HCT116 (cell line): Measurements from ENCODE around the gene MICA. TPM values are rescaled to one million over a fixed set of nuclear protein-coding genes. Genes with fewer than 3 reads are reported as not detected.

ENCODE experiments used
- ATAC-seq: fragments of 200-7000 bp; cut with Tn5 transposase; 2 replicates; pipeline ENCODE4 v1.9.1; 2020; ENCODE audit warnings: mild to moderate bottlenecking, moderate library complexity
- BruUV-seq: library from RNA; stranded (reverse); fragments of 400-500 nt; replicated peaks from 2 replicates; lab custom pipeline; 2021; lab: Mats Ljungman, UMichigan
- CTCF ChIA-PET: fragments of 300-600 bp; sonication (Branson Sonifier 250); formaldehyde crosslinking; loops from one replicate; lab custom pipeline; 2021; ENCODE audit warnings: antibody characterized with exemption; lab: Charles Lee
- POLR2A ChIA-PET: fragments of 300-600, 350-600 bp; sonication (Branson Sonifier 250); formaldehyde crosslinking; loops from one replicate; lab custom pipeline; 2021; ENCODE audit warnings: antibody characterized with exemption; lab: Charles Lee
- RAD21 ChIA-PET, 2 experiments: fragments of 300-600 bp; sonication (Branson Sonifier 250); formaldehyde crosslinking; loops; one replicate each; lab custom pipeline; 2023; ENCODE audit warnings: low total read pairs in 2 of 2; ENCODE audit not compliant: uncharacterized antibody in 2 of 2, unreplicated experiment in 2 of 2, low non-redundant PET in 1 of 2; lab: Charles Lee
- DNase-seq: peaks from one replicate; pipeline ENCODE4 v3.0.0-alpha.2; 2010; ENCODE audit warnings: low read depth, low spot score
- H2AFZ ChIP-seq: fragments of 200-600 bp; shearing (Covaris generic), sonication (generic); 2 replicates; pipeline ENCODE4 v1.6.1; 2017; ENCODE audit warnings: low read depth, mixed run types, mixed read lengths, antibody characterized with exemption, low read length; ENCODE audit not compliant: poor library complexity, severe bottlenecking
- H3K27ac ChIP-seq: 2 replicates; pipeline ENCODE4 v1.5.1; 2012; ENCODE audit warnings: low read depth, low read length
- H3K27me3 ChIP-seq: fragments of 200-600 bp; sonication (generic); 2 replicates; pipeline ENCODE4 v1.6.1; 2016; ENCODE audit warnings: mixed run types, low read length, mixed read lengths; ENCODE audit not compliant: insufficient read depth
- H3K36me3 ChIP-seq, 2 experiments: fragments of 200-500 bp in 1 of 2; fragments of 200-600 bp in 1 of 2; sonication (Bioruptor generic) in 1 of 2; sonication (generic) in 1 of 2; 2 replicates each; pipeline versions ENCODE4 v1.5.1 to v1.6.1; 2014 to 2016; ENCODE audit warnings: low read length in 2 of 2, inconsistent platforms in 1 of 2, mixed read lengths in 1 of 2, mixed run types in 1 of 2; ENCODE audit not compliant: insufficient read depth in 2 of 2, control insufficient read depth in 1 of 2
- H3K4me1 ChIP-seq, 2 experiments: fragments of 200-600 bp in 1 of 2; sonication (generic) in 1 of 2; 2 replicates each; pipeline versions ENCODE4 v1.5.1 to v1.6.1; 2012 to 2017; ENCODE audit warnings: low read length in 2 of 2, inconsistent platforms in 1 of 2, mild to moderate bottlenecking in 1 of 2, mixed read lengths in 1 of 2, mixed run types in 1 of 2, moderate library complexity in 1 of 2; ENCODE audit not compliant: insufficient read depth in 2 of 2, control insufficient read depth in 1 of 2
- H3K4me2 ChIP-seq: fragments of 200-600 bp; sonication (generic); 2 replicates; pipeline ENCODE4 v1.6.1; 2017; ENCODE audit warnings: mixed run types, low read length, mixed read lengths
- H3K4me3 ChIP-seq, 2 experiments: fragments of 200-600 bp in 1 of 2; sonication (generic) in 1 of 2; replicated peaks in 1 of 2; 2 replicates each; pipeline ENCODE4 v1.5.1; 2011 to 2016; ENCODE audit warnings: low read length in 2 of 2, control low read depth in 1 of 2, low read depth in 1 of 2, mild to moderate bottlenecking in 1 of 2, mixed read lengths in 1 of 2, mixed run types in 1 of 2
- H3K79me2 ChIP-seq: fragments of 200-600 bp; sonication (generic); 2 replicates; pipeline ENCODE4 v1.6.1; 2017; ENCODE audit warnings: mild to moderate bottlenecking, mixed run types, low read length, moderate library complexity, mixed read lengths; ENCODE audit not compliant: insufficient read depth
- H3K9ac ChIP-seq: fragments of 200-600 bp; sonication (generic); 2 replicates; pipeline ENCODE4 v1.6.1; 2016; ENCODE audit warnings: low read length, mixed read lengths
- H3K9me2 ChIP-seq: fragments of 200-600 bp; sonication (generic), shearing (Covaris generic); 2 replicates; pipeline ENCODE4 v1.6.1; 2017; ENCODE audit warnings: mixed run types, mild to moderate bottlenecking, moderate library complexity; ENCODE audit not compliant: insufficient read depth
- H3K9me3 ChIP-seq, 2 experiments: fragments of 200-500 bp in 1 of 2; fragments of 200-600 bp in 1 of 2; sonication (Bioruptor generic) in 1 of 2; sonication (generic) in 1 of 2; 2 replicates each; pipeline ENCODE4 v1.6.1; 2014 to 2017; ENCODE audit warnings: low read length in 2 of 2, mixed read lengths in 2 of 2, inconsistent platforms in 1 of 2, low read depth in 1 of 2, mild to moderate bottlenecking in 1 of 2, mixed run types in 1 of 2, moderate library complexity in 1 of 2; ENCODE audit not compliant: control insufficient read depth in 1 of 2, insufficient read depth in 1 of 2
- H4K20me1 ChIP-seq: fragments of 200-600 bp; sonication (generic), shearing (Covaris generic); 2 replicates; pipeline ENCODE4 v1.6.1; 2017; ENCODE audit warnings: mixed run types, mild to moderate bottlenecking, moderate library complexity; ENCODE audit not compliant: insufficient read depth
- ELF1 ChIP-seq: IDR thresholded peaks from 2 replicates; pipeline ENCODE4 v1.6.1; 2012; ENCODE audit warnings: low read depth, borderline replicate concordance
- EZH2 ChIP-seq: fragments of 200-600 bp; sonication (generic); IDR thresholded peaks from 2 replicates; pipeline ENCODE4 v1.6.1; 2017; ENCODE audit warnings: antibody characterized with exemption, mixed run types
- JUND ChIP-seq: IDR thresholded peaks from 2 replicates; pipeline ENCODE4 v1.6.1; 2012
- RAD21 ChIP-seq: IDR thresholded peaks from 2 replicates; pipeline ENCODE4 v1.6.1; 2012; ENCODE audit warnings: low read depth, mild to moderate bottlenecking
- SIN3A ChIP-seq: IDR thresholded peaks from 2 replicates; pipeline ENCODE4 v1.6.1; 2012; ENCODE audit warnings: low read depth
- SP1 ChIP-seq: IDR thresholded peaks from 2 replicates; pipeline ENCODE4 v1.6.1; 2012; ENCODE audit warnings: low read depth
- SRF ChIP-seq: IDR thresholded peaks from 2 replicates; pipeline ENCODE4 v1.6.1; 2012; ENCODE audit warnings: low read depth
- ZBTB33 ChIP-seq: IDR thresholded peaks from 2 replicates; pipeline ENCODE4 v1.6.1; 2011; ENCODE audit warnings: mild to moderate bottlenecking, low read length, moderate library complexity; ENCODE audit not compliant: insufficient replicate concordance; ENCODE audit errors: extremely low read depth
- intact Hi-C: fragments of 100-400 bp; cut with micrococcal nuclease; formaldehyde crosslinking; loops from 2 replicates; pipeline ENCODE4 v1.10.0; 2022
- total RNA-seq: library from RNA; stranded (reverse); gene quantifications from one replicate; pipeline ENCODE4 v1.2.1, GENCODE V29; 2021; ENCODE audit not compliant: unreplicated experiment
- TF ChIP-seq, protein P1 (sequence below): IDR thresholded peaks from 2 replicates; pipeline ENCODE4 v1.6.1; 2012
- TF ChIP-seq, protein P2 (sequence below): IDR thresholded peaks from 2 replicates; pipeline ENCODE4 v1.6.1; 2012

Gene MICA
- total RNA-seq, 1 experiment from 2014 or later: 24.1 TPM

DNA sequence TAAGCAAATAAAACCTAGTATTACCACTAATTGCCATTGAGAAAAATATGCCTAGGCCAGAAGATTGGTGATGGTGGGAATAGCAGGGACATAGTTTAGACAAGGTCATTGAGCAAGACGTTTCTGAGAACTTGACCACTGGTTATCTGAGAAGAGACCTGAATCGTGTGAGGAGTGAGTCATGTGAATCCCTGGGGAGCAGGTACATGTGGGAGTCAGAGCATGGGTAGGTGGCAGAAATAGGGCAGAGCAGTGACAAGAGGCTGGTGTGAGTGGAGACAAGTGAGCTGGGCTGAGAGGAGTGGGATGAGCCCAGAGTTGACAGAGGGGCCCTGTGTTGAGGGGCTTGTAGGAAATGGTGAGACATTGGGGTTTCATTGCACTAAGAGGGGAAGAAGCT, 16.4 kb downstream of the MICA start:
- ChIA-PET CTCF (no interaction called here), POLR2A (no interaction called here), RAD21 (no interaction called here)
- Histone ChIP-seq H3K27ac (no peak overlapping the region), H3K79me2 (no peaks in the 10 kb centered on the region), H3K9me2 (no peaks in the 10 kb centered on the region), H3K4me3 (no peak overlapping the region), H2AFZ (no peak overlapping the region), H3K9me3 (no peaks in the 10 kb centered on the region), H3K4me1 (peaks cover 0 to 7% of the 10 kb centered on the region in 2 experiments; a peak in 3 of 4 replicates), H3K27me3 (no peaks in the 10 kb centered on the region), H3K9ac (no peak overlapping the region), H3K36me3 (peaks cover 4 to 8% of the 10 kb centered on the region in 2 experiments; a peak in 1 of 4 replicates), H3K4me2 (peak overlapping the region; percentile 26; the same call in 1 of the 2 replicates), H4K20me1 (no peaks in the 10 kb centered on the region)
- no TSS peak for BruUV-seq
- intact Hi-C loops: no loop called here
- DNase-seq (no peak), ATAC-seq (peak; percentile 74)
- TF ChIP-seq SP1 (no peak), SIN3A (no peak), SRF (no peak), EZH2 (no peak), JUND (0 out of 2 replicates have a peak, but pooled peaks have one; percentile 19), RAD21 (no peak), ELF1 (no peak), ZBTB33 (no peak)
- TF ChIP-seq, protein P1, sequence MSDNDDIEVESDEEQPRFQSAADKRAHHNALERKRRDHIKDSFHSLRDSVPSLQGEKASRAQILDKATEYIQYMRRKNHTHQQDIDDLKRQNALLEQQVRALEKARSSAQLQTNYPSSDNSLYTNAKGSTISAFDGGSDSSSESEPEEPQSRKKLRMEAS: 0 out of 2 replicates have a peak, but pooled peaks have one; percentile 14
- TF ChIP-seq, protein P2, sequence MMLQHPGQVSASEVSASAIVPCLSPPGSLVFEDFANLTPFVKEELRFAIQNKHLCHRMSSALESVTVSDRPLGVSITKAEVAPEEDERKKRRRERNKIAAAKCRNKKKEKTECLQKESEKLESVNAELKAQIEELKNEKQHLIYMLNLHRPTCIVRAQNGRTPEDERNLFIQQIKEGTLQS: no peak
